ENCODE results near the gene RNU5B-1. TPM values are rescaled to one million over a fixed set of nuclear protein-coding genes. Genes with fewer than 3 reads are reported as not detected.
"Not testable (repeated sequence)": the region's sequence is repeated elsewhere in the genome, so short reads cannot be mapped to it uniquely, and the experiment has no call there.

Gene RNU5B-1
- total and polyA plus RNA-seq, 7 donors: not detected

DNA sequence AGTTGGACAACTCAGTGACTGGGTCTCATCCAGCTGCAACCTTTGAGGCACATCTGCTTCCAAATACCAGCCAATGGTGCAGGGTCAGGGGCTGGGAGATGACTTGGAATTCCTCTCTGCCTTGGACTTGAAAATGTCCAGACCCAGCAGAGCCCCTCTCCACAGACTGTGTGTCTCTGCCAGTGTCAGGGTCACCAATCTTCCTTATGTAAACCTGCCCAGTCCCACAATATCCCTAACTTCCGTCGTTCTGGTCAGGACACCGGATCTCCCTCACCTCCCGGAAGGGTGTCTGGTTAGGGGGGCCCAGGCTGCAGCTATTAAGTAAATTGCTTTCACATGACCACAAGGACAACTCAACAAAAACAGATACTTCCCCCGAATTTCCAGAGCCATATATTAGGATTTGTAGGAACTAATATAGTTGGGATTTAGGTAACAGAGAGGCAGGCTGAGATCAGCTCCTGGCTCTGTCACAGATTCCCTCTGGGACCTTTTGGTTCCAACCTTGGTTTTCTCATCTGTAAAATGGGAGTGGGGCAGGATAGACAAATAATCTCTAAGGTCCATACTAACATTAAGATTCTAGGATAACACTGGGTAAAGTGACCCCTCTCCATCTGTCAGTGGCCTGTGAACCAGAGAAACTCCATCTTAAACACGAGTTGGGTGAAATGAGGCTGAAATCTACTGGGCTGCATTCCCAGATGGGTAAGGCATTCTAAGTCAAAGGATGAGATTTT lies 42.5 kb downstream of the RNU5B-1 start:
- WGBS, 2 donors: 65 to 80% methylated on average over 6 of the region's 6 CpGs
- DNase-seq: no peak
- H3K27ac ChIP-seq: no peak overlapping the region
- intact Hi-C loops (cut with DNase I): no loop called here
- no peaks in the 10 kb centered on the region for H3K27me3 ChIP-seq
- no peak for TF ChIP-seq EP300 (IDR thresholded peaks at IDR 0.05)
- TF ChIP-seq, protein P1, sequence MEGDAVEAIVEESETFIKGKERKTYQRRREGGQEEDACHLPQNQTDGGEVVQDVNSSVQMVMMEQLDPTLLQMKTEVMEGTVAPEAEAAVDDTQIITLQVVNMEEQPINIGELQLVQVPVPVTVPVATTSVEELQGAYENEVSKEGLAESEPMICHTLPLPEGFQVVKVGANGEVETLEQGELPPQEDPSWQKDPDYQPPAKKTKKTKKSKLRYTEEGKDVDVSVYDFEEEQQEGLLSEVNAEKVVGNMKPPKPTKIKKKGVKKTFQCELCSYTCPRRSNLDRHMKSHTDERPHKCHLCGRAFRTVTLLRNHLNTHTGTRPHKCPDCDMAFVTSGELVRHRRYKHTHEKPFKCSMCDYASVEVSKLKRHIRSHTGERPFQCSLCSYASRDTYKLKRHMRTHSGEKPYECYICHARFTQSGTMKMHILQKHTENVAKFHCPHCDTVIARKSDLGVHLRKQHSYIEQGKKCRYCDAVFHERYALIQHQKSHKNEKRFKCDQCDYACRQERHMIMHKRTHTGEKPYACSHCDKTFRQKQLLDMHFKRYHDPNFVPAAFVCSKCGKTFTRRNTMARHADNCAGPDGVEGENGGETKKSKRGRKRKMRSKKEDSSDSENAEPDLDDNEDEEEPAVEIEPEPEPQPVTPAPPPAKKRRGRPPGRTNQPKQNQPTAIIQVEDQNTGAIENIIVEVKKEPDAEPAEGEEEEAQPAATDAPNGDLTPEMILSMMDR (IDR thresholded peaks at IDR 0.05): no peak
- TF ChIP-seq POLR2A (IDR thresholded peaks at IDR 0.05): no peak
- TF ChIP-seq POLR2AphosphoS5 (IDR thresholded peaks at IDR 0.05): no peak
- no peaks in the 10 kb centered on the region for H3K4me1 ChIP-seq
- H3K36me3 ChIP-seq: no peaks in the 10 kb centered on the region
- H3K4me3 ChIP-seq: no peak overlapping the region
- H3K9me3 ChIP-seq: no peaks in the 10 kb centered on the region

DNA sequence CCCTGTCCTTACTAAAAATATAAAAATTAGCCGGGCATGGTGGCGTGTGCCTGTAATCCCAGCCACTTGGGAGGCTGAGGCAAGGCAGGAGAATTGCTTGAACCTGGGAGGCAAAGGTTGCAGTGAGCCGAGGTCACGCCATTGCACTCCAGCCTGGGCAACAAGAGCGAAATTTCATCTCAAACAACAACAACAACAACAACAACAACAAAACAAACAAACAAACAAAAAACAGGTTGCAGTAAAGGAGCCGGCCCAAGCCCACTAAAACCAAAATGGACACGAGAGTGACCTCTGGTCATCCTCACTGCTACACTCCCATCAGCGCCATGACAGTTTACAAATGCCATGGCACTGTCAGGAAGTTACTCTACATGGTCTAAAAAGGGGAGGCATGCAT lies 43.3 kb downstream of the RNU5B-1 start:
- H3K27ac ChIP-seq; H3K4me3 ChIP-seq; DNase-seq; intact Hi-C loops (cut with DNase I); H3K27me3 ChIP-seq; H3K9me3 ChIP-seq; H3K4me1 ChIP-seq; H3K36me3 ChIP-seq: not testable (repeated sequence)
- WGBS, 2 donors: 87 to 94% methylated on average over 8 of the region's 8 CpGs

DNA sequence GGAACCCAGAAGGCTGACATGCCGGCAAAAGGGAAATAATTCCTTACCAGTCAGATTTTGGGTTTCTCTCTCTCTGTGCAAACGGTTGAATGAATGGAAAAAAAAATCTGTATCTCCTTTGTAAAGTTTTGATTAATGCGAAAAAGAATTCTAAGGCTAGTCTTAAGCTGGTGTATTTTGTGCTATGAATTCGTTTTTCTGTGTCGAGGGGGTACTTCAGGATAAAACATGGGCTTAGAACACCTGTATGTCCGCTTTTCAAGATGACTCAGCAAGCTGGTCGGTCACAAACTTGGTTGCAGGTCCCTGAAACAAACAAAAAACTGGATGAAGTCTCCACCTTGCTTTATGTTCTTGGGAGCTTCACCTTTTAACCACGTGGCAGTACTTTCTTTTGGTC lies 44.9 kb downstream of the RNU5B-1 start:
- TF ChIP-seq, protein P1 (IDR thresholded peaks at IDR 0.05): no peak
- TF ChIP-seq EP300 (IDR thresholded peaks at IDR 0.05): no peak
- no peak for TF ChIP-seq POLR2AphosphoS5 (IDR thresholded peaks at IDR 0.05)
- TF ChIP-seq POLR2A (IDR thresholded peaks at IDR 0.05): no peak
- Histone ChIP-seq H3K27ac (no peak overlapping the region), H3K4me3 (no peak overlapping the region), H3K27me3 (no peaks in the 10 kb centered on the region), H3K36me3 (no peaks in the 10 kb centered on the region), H3K9me3 (no peaks in the 10 kb centered on the region), H3K4me1 (no peaks in the 10 kb centered on the region)
- no peak for DNase-seq
- intact Hi-C loops (cut with DNase I): no loop called here
- WGBS, 2 donors: 80 to 87% methylated on average over 8 of the region's 8 CpGs

DNA sequence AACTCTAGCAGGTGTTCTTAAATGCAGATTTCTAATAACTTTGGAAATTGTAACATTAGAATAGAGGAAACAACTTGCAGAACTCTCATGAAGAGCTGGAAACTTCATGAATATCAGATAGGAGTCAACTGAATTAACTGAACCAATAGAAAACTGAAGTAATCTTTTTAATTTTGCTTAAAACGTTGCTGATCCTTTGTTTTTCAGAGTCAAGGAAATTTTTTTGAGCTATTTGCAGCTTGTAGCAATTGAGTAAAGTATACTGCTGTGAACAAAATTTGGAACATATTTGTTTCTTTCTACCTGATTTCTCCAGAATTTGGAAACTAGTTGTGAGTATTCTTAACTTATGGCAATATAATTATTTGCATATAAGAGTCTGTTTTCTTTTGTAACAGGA lies 47.5 kb downstream of the RNU5B-1 start:
- intact Hi-C loops (cut with DNase I); H3K4me3 ChIP-seq; H3K9me3 ChIP-seq; H3K36me3 ChIP-seq; H3K27ac ChIP-seq; DNase-seq: not testable (repeated sequence)
- WGBS, 2 donors: 59 to 67% methylated on average over 1 of the region's 1 CpG
- peaks cover 0 to 19% (median 13%) of the 10 kb centered on the region in 3 donors for H3K27me3 ChIP-seq
- peaks cover 0 to 13% (median 11%) of the 10 kb centered on the region in 4 donors for H3K4me1 ChIP-seq

Small RNAs within 50 kb of the gene (small RNA-seq; reads per million reads assigned to genes)
- gene RNU5A-1: 7,386 to 393,715 (median 8,734) reads per million in 3 donors
- 1,766 to 57,434 (median 2,053) reads per million in 3 donors for gene RNU5B-1
- 0 to 1.2 (median 0) reads per million in 3 donors for gene SNORA24B

Other genes starting within 250 kb of the RNU5B-1 start
- 100 to 1,000 TPM in 1 of 4 donors, 10 to 100 TPM in 3; 29.1 to 102 (median 67.1) TPM for gene RASL12, start 236.7 kb upstream of the RNU5B-1 start, total RNA-seq
- 10 to 100 TPM in 1 of 3 donors, 1 to 10 TPM in 2; 1.8 to 10.2 (median 9.3) TPM for gene RASL12, start 236.7 kb upstream of the RNU5B-1 start, polyA plus RNA-seq
- gene KBTBD13, start 227.9 kb upstream of the RNU5B-1 start, total RNA-seq: not detected
- gene KBTBD13, start 227.9 kb upstream of the RNU5B-1 start, polyA plus RNA-seq: under 1 TPM in 1 of 3 donors, not detected in 2; 0.03 TPM
- gene UBAP1L, start 189.5 kb upstream of the RNU5B-1 start, total RNA-seq: 1 to 10 TPM; 3.5 to 5.7 (median 5.1) TPM
- 1 to 10 TPM in 1 of 3 donors, under 1 TPM in 1, not detected in 1; 0.23 to 2.0 TPM for gene UBAP1L, start 189.5 kb upstream of the RNU5B-1 start, polyA plus RNA-seq
- 10 to 100 TPM; 20.4 to 30.1 (median 25.4) TPM for gene PDCD7, start 170.9 kb upstream of the RNU5B-1 start, total RNA-seq
- gene PDCD7, start 170.9 kb upstream of the RNU5B-1 start, polyA plus RNA-seq: 10 to 100 TPM in 1 of 3 donors, 1 to 10 TPM in 2; 7.8 to 11.9 (median 7.9) TPM
- 10 to 100 TPM; 39.9 to 71.4 (median 47.1) TPM for gene CLPX, start 119.3 kb upstream of the RNU5B-1 start, total RNA-seq
- gene CLPX, start 119.3 kb upstream of the RNU5B-1 start, polyA plus RNA-seq: 10 to 100 TPM; 16.4 to 22.2 (median 21.3) TPM
- 100 to 1,000 TPM in 2 of 4 donors, 10 to 100 TPM in 2; 26.7 to 205 (median 70.4) TPM for gene CILP, start 93.2 kb upstream of the RNU5B-1 start, total RNA-seq
- 1 to 10 TPM in 2 of 3 donors, under 1 TPM in 1; 0.92 to 5.4 (median 1.2) TPM for gene CILP, start 93.2 kb upstream of the RNU5B-1 start, polyA plus RNA-seq
- gene PARP16, start 17.8 kb upstream of the RNU5B-1 start, total RNA-seq: 10 to 100 TPM in 2 of 4 donors, 1 to 10 TPM in 2; 4.4 to 12.5 (median 10.4) TPM
- 10 to 100 TPM in 1 of 3 donors, 1 to 10 TPM in 2; 5.5 to 10.2 (median 8.4) TPM for gene PARP16, start 17.8 kb upstream of the RNU5B-1 start, polyA plus RNA-seq
- not detected for gene RNU5A-1, start 8.6 kb upstream of the RNU5B-1 start, total RNA-seq
- gene RNU5A-1, start 8.6 kb upstream of the RNU5B-1 start, polyA plus RNA-seq: not detected
- gene IGDCC3, start 73.3 kb downstream of the RNU5B-1 start, total RNA-seq: under 1 TPM in 3 of 4 donors, not detected in 1; under 0.01 to 0.55 (median 0.41) TPM
- under 1 TPM in 2 of 3 donors, not detected in 1; under 0.01 to 0.12 TPM for gene IGDCC3, start 73.3 kb downstream of the RNU5B-1 start, polyA plus RNA-seq
- 1 to 10 TPM in 2 of 4 donors, under 1 TPM in 2; 0.27 to 2.8 (median 0.96) TPM for gene IGDCC4, start 118.3 kb downstream of the RNU5B-1 start, total RNA-seq
- gene IGDCC4, start 118.3 kb downstream of the RNU5B-1 start, polyA plus RNA-seq: 1 to 10 TPM in 1 of 3 donors, under 1 TPM in 2; 0.23 to 1.5 (median 0.60) TPM
- 10 to 100 TPM; 29.5 to 40.3 (median 36.1) TPM for gene DPP8, start 213.0 kb downstream of the RNU5B-1 start, total RNA-seq
- 10 to 100 TPM in 2 of 3 donors, 1 to 10 TPM in 1; 8.4 to 16.0 (median 14.4) TPM for gene DPP8, start 213.0 kb downstream of the RNU5B-1 start, polyA plus RNA-seq
- 10 to 100 TPM; 26.3 to 37.2 (median 31.6) TPM for gene HACD3, start 225.8 kb downstream of the RNU5B-1 start, total RNA-seq
- 10 to 100 TPM in 1 of 3 donors, 1 to 10 TPM in 2; 3.0 to 30.9 (median 7.4) TPM for gene HACD3, start 225.8 kb downstream of the RNU5B-1 start, polyA plus RNA-seq

All from sigmoid colon (tissue), 7 donors.